ENCODE measurements around the gene RNF5.
"Not testable (repeated sequence)": the region's sequence is repeated elsewhere in the genome, so short reads cannot be mapped to it uniquely, and the experiment has no call there.

Gene RNF5

DNA sequence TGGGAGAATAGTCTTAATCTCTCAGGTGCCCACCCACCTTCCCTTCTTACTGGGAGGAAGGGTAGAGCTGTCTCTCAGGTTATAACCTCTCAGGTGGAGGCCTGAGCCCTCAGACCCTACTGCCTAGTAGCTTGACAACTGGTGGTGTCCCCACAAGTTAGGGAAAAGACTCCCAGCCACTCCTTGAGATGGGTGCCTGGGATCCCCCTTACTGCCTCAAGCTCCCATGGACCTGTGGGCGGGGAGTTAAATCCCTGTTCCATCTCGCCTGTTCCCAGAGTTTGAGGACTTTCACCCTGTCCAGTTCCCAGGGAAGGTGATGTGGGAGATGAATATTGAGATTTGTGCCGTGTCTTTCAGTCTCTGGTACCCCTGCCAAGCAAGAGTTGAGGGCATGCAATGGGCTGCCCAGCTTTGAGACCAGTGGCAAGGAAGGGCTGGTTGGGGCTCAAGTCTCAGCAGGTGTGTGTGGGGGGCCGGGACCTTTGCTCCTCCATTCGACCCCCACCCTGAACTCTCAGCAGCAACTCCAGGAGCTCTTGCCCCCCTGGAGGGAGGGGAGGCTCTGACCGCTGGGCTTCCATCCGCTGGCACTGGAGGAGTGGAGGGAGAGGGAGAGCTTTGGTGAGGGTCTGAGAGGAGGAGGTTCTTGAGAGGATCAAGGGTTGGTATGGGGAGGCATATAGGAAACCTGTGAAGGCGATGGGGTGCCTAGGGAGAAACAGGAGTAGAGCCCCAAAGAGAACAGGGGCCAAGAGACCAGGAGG lies 12.9 kb downstream of the RNF5 start:
- TF ChIP-seq EZH2 (IDR thresholded peaks at IDR 0.05; ENCODE audit: borderline replicate concordance, low read length): no peak
- TF ChIP-seq, protein P1, sequence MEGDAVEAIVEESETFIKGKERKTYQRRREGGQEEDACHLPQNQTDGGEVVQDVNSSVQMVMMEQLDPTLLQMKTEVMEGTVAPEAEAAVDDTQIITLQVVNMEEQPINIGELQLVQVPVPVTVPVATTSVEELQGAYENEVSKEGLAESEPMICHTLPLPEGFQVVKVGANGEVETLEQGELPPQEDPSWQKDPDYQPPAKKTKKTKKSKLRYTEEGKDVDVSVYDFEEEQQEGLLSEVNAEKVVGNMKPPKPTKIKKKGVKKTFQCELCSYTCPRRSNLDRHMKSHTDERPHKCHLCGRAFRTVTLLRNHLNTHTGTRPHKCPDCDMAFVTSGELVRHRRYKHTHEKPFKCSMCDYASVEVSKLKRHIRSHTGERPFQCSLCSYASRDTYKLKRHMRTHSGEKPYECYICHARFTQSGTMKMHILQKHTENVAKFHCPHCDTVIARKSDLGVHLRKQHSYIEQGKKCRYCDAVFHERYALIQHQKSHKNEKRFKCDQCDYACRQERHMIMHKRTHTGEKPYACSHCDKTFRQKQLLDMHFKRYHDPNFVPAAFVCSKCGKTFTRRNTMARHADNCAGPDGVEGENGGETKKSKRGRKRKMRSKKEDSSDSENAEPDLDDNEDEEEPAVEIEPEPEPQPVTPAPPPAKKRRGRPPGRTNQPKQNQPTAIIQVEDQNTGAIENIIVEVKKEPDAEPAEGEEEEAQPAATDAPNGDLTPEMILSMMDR (IDR thresholded peaks at IDR 0.05; ENCODE audit: low read length): no peak
- Histone ChIP-seq H2AFZ (ENCODE audit: low read length) (no peak overlapping the region), H3K79me2 (ENCODE audit: insufficient read depth, low read length) (no peaks in the 10 kb centered on the region), H3K4me1 (ENCODE audit: insufficient read depth, low read length, severe bottlenecking) (peaks cover 50% of the 10 kb centered on the region), H3K9ac (ENCODE audit: low read length) (peak overlapping the region; percentile 86), H4K20me1 (ENCODE audit: insufficient read depth, low read length) (no peaks in the 10 kb centered on the region), H3K27me3 (ENCODE audit: insufficient read depth, low read length) (no peaks in the 10 kb centered on the region), H3K4me3 (ENCODE audit: low read depth, low read length, poor library complexity, severe bottlenecking) (peak overlapping the region; percentile 73), H3K27ac (ENCODE audit: low read depth, low read length, poor library complexity, severe bottlenecking) (peak overlapping the region; percentile 88), H3K9me3 (ENCODE audit: low read length) (no peaks in the 10 kb centered on the region), H3F3A (ENCODE audit: insufficient read depth, low read length) (0 out of 2 replicates have a peak, but pooled peaks cover 3% of the 10 kb centered on the region), H3K9me2 (ENCODE audit: low read depth, low read length) (no peaks in the 10 kb centered on the region), H3K36me3 (ENCODE audit: insufficient read depth, low read length) (peaks cover 23% of the 10 kb centered on the region; the same call in 1 of the 2 replicates), H3K4me2 (ENCODE audit: low read length) (peak overlapping the region; percentile 86)

DNA sequence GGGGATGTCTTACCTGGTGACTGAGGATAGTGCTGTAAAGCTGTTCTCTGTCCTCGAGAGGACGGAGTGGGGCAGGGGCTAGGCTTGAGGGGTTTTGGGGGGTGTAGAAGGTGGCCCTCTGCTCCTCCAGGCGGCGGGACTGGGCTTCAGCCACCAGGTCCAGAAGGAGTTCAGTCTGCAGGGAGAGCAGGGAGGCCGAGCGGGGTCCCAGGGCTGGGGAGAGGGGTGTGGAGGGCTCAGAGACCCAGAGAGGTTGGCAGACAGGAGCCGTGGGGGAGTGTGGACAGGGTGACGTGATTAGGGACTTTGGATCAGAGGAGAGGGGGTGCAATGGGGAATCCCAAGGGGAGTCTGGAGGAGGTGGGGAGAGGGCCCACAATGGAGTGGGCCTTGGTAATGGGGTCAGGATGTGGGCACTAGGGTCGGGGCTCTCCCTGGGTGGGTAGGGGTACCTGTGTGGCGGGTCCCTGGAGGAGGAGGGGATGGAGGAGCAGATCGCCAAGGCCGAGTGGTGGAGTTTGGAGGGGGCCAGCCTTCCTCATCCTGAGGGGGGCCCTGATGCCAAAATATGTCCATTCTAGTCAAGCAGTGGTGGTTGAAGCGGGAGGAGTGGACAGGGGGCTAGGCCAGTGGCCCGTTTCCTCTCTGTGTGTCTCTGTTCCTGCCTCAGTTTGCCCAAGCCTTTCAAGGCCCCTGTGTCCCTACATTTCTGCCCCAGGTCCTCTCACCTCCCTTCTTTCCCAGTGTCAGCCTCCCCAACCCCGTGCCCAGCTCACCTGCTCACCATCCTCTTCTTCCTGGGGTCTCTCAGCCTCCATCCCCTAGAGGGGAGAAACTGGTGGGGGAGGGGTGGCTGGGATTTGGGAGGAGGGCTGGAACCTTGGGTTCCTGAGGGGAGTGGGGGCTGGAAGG lies 13.7 kb downstream of the RNF5 start:
- Histone ChIP-seq H3K9ac (ENCODE audit: low read length) (peak overlapping the region; percentile 86), H3K4me2 (ENCODE audit: low read length) (peak overlapping the region; percentile 86), H3K4me1 (ENCODE audit: insufficient read depth, low read length, severe bottlenecking) (peaks cover 58% of the 10 kb centered on the region), H2AFZ (ENCODE audit: low read length) (no peak overlapping the region), H3K79me2 (ENCODE audit: insufficient read depth, low read length) (no peaks in the 10 kb centered on the region), H3K27me3 (ENCODE audit: insufficient read depth, low read length) (no peaks in the 10 kb centered on the region), H3K9me2 (ENCODE audit: low read depth, low read length) (no peaks in the 10 kb centered on the region), H3F3A (ENCODE audit: insufficient read depth, low read length) (0 out of 2 replicates have a peak, but pooled peaks cover 3% of the 10 kb centered on the region), H3K36me3 (ENCODE audit: insufficient read depth, low read length) (peaks cover 14% of the 10 kb centered on the region; the same call in 1 of the 2 replicates), H3K4me3 (ENCODE audit: low read depth, low read length, poor library complexity, severe bottlenecking) (peak overlapping the region; percentile 73), H4K20me1 (ENCODE audit: insufficient read depth, low read length) (no peaks in the 10 kb centered on the region), H3K9me3 (ENCODE audit: low read length) (no peaks in the 10 kb centered on the region), H3K27ac (ENCODE audit: low read depth, low read length, poor library complexity, severe bottlenecking) (peak overlapping the region; percentile 88)
- no peak for TF ChIP-seq EZH2 (IDR thresholded peaks at IDR 0.05; ENCODE audit: borderline replicate concordance, low read length)
- TF ChIP-seq, protein P1 (IDR thresholded peaks at IDR 0.05; ENCODE audit: low read length): no peak

DNA sequence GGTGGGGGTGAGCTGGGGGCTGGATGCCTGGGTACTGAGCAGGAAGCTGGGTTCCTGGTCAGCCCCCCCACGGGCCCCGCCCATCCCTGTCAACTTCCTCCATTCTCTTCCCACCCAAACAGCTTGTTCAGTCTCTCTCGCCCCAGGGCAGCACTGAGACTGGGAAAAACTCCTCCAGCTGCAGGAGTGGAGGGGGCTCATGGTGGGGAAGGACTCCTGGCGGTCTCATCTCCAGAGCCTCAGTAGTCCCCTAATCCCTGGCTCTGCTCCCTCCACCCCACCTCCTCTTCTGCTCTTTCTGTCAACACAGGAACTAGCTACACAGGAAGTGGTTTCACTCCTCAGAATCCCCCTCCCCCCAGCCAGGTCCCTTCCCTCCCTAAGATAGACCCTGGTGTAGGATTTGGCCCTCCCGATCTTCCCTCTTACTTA lies 14.4 kb downstream of the RNF5 start, which contains the start of gene GPSM3:
TSS of gene GPSM3 (minus strand) at position 36 of the 432 bp plus-strand sequence. CDS start 130 bp downstream, outside the sequence.
- Histone ChIP-seq H4K20me1 (ENCODE audit: insufficient read depth, low read length) (no peaks in the 10 kb centered on the region), H3K27ac (ENCODE audit: low read depth, low read length, poor library complexity, severe bottlenecking) (peak within 1 kb of the TSS; percentile 88), H3K79me2 (ENCODE audit: insufficient read depth, low read length) (no peaks in the 10 kb centered on the region), H3K9ac (ENCODE audit: low read length) (peak within 1 kb of the TSS; percentile 86), H3K36me3 (ENCODE audit: insufficient read depth, low read length) (peaks cover 7% of the 10 kb centered on the region; the same call in 1 of the 2 replicates), H3K27me3 (ENCODE audit: insufficient read depth, low read length) (no peaks in the 10 kb centered on the region), H3F3A (ENCODE audit: insufficient read depth, low read length) (0 out of 2 replicates have a peak, but pooled peaks cover 3% of the 10 kb centered on the region), H2AFZ (ENCODE audit: low read length) (peak within 1 kb of the TSS; percentile 54; the same call in 1 of the 2 replicates), H3K4me1 (ENCODE audit: insufficient read depth, low read length, severe bottlenecking) (peaks cover 65% of the 10 kb centered on the region), H3K4me2 (ENCODE audit: low read length) (peak within 1 kb of the TSS; percentile 86), H3K9me2 (ENCODE audit: low read depth, low read length) (no peaks in the 10 kb centered on the region), H3K9me3 (ENCODE audit: low read length) (no peaks in the 10 kb centered on the region), H3K4me3 (ENCODE audit: low read depth, low read length, poor library complexity, severe bottlenecking) (peak within 1 kb of the TSS; percentile 73)
- TF ChIP-seq, protein P1 (IDR thresholded peaks at IDR 0.05; ENCODE audit: low read length): no peak
- no peak for TF ChIP-seq EZH2 (IDR thresholded peaks at IDR 0.05; ENCODE audit: borderline replicate concordance, low read length)

GRCh38 chr6:32193096-32193495 lies 14.9 kb downstream of the RNF5 start:
- Histone ChIP-seq H3K4me3 (ENCODE audit: low read depth, low read length, poor library complexity, severe bottlenecking) (peak overlapping the region; percentile 73), H3K4me2 (ENCODE audit: low read length) (peak overlapping the region; percentile 86), H3K27ac (ENCODE audit: low read depth, low read length, poor library complexity, severe bottlenecking) (peak overlapping the region; percentile 88), H3K4me1 (ENCODE audit: insufficient read depth, low read length, severe bottlenecking) (peaks cover 66% of the 10 kb centered on the region), H2AFZ (ENCODE audit: low read length) (peak overlapping the region; percentile 54; the same call in 1 of the 2 replicates), H3K9ac (ENCODE audit: low read length) (peak overlapping the region; percentile 86)
- H3K36me3 ChIP-seq (ENCODE audit: insufficient read depth, low read length); H3K27me3 ChIP-seq (ENCODE audit: insufficient read depth, low read length); H3K79me2 ChIP-seq (ENCODE audit: insufficient read depth, low read length); H3K9me3 ChIP-seq (ENCODE audit: low read length); H3F3A ChIP-seq (ENCODE audit: insufficient read depth, low read length); H3K9me2 ChIP-seq (ENCODE audit: low read depth, low read length); H4K20me1 ChIP-seq (ENCODE audit: insufficient read depth, low read length): not testable (repeated sequence)
